GM12874 (cell line): ENCODE measurements around the gene LDAH.

Experiments
- TF ChIP-seq, protein P1 (sequence below): IDR thresholded peaks from 2 replicates; pipeline ENCODE4 v1.5.1; 2011; ENCODE audit warnings: low read depth, mild to moderate bottlenecking, control low read depth, low read length, moderate library complexity; ENCODE audit not compliant: insufficient read depth

The LDAH gene

DNA sequence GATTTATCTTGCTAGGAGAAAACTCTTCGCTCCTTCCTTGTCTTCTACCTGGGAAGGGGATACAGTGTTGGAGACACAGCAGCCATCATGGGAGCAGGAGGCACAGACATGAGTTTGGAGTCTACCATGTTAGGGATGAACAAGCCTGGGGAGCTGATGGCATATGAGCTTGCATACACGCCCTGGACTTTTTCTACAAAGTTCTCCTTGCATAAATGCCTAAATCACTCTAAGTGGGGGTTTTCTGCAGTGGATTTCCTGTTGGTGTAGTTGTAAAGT is 168.4 kb downstream of the LDAH start:
- TF ChIP-seq, protein P1, sequence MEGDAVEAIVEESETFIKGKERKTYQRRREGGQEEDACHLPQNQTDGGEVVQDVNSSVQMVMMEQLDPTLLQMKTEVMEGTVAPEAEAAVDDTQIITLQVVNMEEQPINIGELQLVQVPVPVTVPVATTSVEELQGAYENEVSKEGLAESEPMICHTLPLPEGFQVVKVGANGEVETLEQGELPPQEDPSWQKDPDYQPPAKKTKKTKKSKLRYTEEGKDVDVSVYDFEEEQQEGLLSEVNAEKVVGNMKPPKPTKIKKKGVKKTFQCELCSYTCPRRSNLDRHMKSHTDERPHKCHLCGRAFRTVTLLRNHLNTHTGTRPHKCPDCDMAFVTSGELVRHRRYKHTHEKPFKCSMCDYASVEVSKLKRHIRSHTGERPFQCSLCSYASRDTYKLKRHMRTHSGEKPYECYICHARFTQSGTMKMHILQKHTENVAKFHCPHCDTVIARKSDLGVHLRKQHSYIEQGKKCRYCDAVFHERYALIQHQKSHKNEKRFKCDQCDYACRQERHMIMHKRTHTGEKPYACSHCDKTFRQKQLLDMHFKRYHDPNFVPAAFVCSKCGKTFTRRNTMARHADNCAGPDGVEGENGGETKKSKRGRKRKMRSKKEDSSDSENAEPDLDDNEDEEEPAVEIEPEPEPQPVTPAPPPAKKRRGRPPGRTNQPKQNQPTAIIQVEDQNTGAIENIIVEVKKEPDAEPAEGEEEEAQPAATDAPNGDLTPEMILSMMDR: no peak

DNA sequence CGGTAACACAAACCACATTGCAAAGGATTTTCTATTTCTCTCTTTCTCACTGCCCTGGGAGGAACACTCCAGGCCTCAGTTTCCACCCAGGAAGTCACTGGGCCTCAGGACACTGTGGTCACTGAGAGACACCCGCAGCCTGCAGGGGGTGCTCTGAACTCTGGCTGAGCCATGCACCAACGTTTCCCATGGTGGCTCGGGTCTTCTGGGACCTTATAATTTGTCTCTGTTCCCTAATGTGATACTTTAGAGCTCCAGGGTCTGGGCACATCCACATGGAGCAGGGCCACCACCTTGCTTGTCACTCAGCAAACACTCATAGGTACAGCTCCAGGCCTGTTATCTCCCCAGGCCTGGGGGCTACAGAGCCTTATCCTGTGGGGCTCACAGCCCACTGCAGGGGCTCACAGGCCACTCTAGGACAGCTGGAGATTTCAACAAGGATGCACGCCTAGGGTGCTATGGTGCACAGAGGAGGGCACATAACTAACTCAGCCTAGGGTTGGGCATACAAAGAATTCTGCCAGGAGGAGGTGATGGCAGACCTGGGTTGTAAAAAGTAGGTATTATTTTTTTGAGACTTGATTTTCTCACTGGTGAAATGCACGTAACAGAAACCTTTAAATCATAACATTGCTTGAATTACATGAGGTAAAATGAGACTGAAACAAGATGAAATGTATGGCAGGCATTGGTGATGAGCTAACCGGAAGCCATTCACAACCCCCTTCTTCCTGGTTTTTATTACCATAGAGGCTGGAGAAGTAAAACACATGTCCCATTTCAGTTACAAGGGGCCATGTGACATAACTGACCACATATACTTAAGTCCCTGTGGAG is 169.0 kb downstream of the LDAH start:
- TF ChIP-seq, protein P1: no peak

DNA sequence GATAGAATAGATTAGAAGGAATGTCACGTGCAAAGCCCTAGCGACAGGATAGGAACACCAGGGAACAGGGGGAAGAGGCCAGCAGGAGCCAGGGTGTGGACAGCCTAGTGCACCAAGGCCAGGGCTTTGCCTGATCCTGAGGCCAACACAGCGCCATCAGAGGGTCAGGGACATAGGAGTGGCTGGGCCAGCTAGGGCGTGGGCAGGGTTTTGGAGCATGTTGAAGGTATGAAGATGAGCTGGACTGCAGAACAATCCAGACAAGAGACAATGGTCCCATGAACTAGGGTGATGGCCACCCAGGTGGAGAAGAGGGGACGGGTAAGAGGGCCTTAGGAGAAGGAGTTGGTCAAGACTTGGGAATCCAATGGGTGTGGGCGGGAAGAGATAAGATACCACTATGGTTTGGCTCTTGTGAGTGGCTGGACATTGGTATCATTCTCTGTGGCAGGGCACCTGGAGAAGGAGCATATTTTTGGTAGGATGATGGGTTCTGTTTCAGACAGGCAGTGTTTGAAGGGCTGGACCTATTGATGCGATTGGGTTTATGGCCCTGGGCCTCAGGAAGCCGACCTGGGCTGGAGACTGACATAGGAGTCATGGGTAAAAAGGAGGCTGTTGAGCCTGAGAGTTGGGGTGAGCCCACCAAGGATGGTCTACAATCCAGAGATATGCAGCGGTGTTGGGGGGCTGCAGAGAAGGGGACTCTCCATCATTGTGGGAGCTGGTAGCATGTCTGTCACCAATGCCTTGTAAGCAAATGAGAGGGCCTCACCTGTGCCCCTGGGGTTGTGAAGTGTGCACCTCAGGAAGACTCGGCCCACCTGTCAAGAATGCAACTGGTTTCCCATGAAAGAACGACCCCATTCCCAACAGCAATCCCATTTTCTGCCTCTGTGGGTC is 170.0 kb downstream of the LDAH start:
- TF ChIP-seq, protein P1: no peak

DNA sequence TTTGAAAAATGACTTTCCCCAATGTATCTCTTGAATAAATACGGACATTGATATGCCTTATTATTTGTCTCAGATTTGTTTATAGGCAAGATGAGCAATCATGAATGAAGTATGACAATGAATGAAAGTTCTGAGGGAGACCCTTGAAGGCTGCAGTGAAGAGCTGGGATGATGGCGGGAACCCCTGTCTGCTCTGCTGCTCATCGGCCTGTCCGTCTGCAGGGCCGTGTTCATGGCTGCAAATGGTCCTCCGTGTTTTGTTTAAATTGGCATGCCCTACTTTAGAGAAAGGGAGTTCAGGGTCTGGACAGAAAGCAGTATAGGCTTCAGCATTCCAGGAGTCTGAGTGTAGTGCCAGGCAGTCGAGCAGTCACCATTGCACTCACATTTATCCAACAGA is 170.8 kb downstream of the LDAH start:
- TF ChIP-seq, protein P1: no peak

DNA sequence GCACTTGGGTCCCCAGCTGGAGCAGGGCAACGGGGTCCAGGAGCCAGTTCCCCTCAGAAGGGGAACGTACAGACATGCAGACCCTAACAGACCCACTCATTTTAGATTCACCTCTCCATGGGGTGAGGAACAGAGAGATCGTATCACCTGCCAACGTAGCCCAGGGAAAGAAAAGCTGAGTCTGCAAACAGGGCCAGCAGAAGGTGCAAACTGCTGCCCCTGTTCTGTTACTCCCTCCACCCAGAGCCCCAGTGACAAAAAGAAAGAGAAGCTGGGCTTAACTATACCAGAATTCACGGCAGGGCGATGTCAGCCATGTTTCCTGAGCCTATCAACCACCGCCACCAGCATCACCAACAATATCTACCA is 171.2 kb downstream of the LDAH start:
- TF ChIP-seq, protein P1: no peak

DNA sequence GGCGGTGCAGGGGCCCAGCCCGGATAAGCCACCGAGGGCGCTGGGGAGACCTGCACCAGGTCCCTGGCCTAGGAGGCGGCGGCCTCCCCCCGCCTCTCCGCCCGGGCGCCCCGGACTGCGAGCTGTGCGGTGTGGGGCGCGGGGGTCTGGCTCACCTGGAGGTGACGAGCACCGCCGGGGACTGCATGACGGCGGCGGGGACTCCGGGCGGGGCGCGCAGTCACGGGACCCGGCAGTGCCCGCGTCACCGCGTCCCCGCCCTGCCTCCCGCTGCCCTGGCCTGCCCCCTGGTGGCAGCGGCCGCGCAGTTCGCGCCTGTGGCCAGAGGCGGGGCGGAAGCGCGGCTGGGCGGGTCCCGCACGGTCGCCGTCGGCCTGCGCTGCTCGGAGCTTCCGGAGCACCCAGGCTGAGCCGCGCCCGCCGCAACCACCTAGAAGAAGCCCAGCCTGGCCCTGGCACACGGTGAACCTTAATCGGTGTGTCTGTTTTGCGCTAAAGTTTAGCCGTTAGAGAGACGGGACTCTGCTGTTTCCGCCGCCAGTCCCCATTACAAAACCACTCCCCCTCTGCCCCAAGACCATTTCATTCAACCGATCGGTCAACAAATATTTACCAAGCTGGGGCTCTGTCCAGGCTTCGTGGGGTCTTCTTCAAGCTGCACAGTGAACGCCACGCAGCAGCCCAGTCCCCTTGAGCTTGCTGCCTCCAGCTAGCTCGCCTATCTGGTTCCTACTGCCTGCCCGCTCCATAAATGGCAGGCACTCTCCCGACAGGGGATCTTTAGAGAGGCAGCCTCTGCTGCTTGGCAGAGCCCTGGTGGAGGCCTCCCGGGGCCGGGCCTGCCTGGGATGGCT is 171.8 kb downstream of the LDAH start, which contains the start of gene HS1BP3:
Gene HS1BP3, minus strand, starts transcription at position 222 of the 854 bp plus-strand sequence. Its CDS starts 35 bp downstream, at position 187.
- TF ChIP-seq, protein P1: peak; percentile 88
